ENCODE results near the gene LAMB1. TPM values are rescaled to one million over a fixed set of nuclear protein-coding genes. Genes with fewer than 3 reads are reported as not detected.
A peak's percentile ranks its signal among the peaks of the same experiment; 100 is the strongest.

LAMB1 gene
- total RNA-seq, 1 donor = 483 TPM

- no peak for DNase-seq (ENCODE audit: low read depth)
Observed at GRCh38 chr7:108014215-108014614, 11.3 kb upstream of the LAMB1 start.

GRCh38 chr7:108012499-108013430, 9.8 kb upstream of the LAMB1 start:
- peak; percentile 77 for DNase-seq (ENCODE audit: low read depth)
- H3K4me3 ChIP-seq (ENCODE audit: low read depth, low read length) = no peak overlapping the region
- no peak for TF ChIP-seq CTCF (IDR thresholded peaks at IDR 0.05; ENCODE audit: insufficient read depth, low read depth, low read length)

More at GRCh38 chr7:108014215-108014614, 11.3 kb upstream of the LAMB1 start:
- H3K4me3 ChIP-seq (ENCODE audit: low read depth, low read length) = no peak overlapping the region
- no peak for TF ChIP-seq CTCF (IDR thresholded peaks at IDR 0.05; ENCODE audit: insufficient read depth, low read depth, low read length)

GRCh38 chr7:108010377-108010776, 7.4 kb upstream of the LAMB1 start:
- TF ChIP-seq CTCF (IDR thresholded peaks at IDR 0.05; ENCODE audit: insufficient read depth, low read depth, low read length) = no peak
- DNase-seq (ENCODE audit: low read depth) = no peak
- H3K4me3 ChIP-seq (ENCODE audit: low read depth, low read length) = no peak overlapping the region

GRCh38 chr7:108009873-108010272, 6.9 kb upstream of the LAMB1 start:
- H3K4me3 ChIP-seq (ENCODE audit: low read depth, low read length) = no peak overlapping the region
- no peak for TF ChIP-seq CTCF (IDR thresholded peaks at IDR 0.05; ENCODE audit: insufficient read depth, low read depth, low read length)
- DNase-seq (ENCODE audit: low read depth) = no peak

GRCh38 chr7:108008827-108009226, 5.9 kb upstream of the LAMB1 start:
- TF ChIP-seq CTCF (IDR thresholded peaks at IDR 0.05; ENCODE audit: insufficient read depth, low read depth, low read length) = no peak
- no peak overlapping the region for H3K4me3 ChIP-seq (ENCODE audit: low read depth, low read length)
- DNase-seq (ENCODE audit: low read depth) = no peak

- no peak overlapping the region for H3K4me3 ChIP-seq (ENCODE audit: low read depth, low read length)
- no peak for TF ChIP-seq CTCF (IDR thresholded peaks at IDR 0.05; ENCODE audit: insufficient read depth, low read depth, low read length)
Observed at GRCh38 chr7:108008240-108008639, 5.3 kb upstream of the LAMB1 start.

More at GRCh38 chr7:108008240-108008639, 5.3 kb upstream of the LAMB1 start:
- DNase-seq (ENCODE audit: low read depth) = no peak

All from fibroblast of villous mesenchyme (primary cell).